Stimulated activated CD4-positive, alpha-beta T cell treated with anti-CD3 and anti-CD28 coated beads, Interleukin-15, amount 100 ng/mL, for 1 hour (primary cell): ENCODE results near the gene HOOK1.
"Not testable (repeated sequence)": the region's sequence is repeated elsewhere in the genome, so short reads cannot be mapped to it uniquely, and the experiment has no call there.

ENCODE experiments used
- DNase-seq, 2 donors: peaks; one replicate each; pipeline ENCODE4 v3.0.0-alpha.2; 2020; ENCODE audit warnings: low read depth in 1 of 2, low spot score in 1 of 2

The HOOK1 gene

DNA sequence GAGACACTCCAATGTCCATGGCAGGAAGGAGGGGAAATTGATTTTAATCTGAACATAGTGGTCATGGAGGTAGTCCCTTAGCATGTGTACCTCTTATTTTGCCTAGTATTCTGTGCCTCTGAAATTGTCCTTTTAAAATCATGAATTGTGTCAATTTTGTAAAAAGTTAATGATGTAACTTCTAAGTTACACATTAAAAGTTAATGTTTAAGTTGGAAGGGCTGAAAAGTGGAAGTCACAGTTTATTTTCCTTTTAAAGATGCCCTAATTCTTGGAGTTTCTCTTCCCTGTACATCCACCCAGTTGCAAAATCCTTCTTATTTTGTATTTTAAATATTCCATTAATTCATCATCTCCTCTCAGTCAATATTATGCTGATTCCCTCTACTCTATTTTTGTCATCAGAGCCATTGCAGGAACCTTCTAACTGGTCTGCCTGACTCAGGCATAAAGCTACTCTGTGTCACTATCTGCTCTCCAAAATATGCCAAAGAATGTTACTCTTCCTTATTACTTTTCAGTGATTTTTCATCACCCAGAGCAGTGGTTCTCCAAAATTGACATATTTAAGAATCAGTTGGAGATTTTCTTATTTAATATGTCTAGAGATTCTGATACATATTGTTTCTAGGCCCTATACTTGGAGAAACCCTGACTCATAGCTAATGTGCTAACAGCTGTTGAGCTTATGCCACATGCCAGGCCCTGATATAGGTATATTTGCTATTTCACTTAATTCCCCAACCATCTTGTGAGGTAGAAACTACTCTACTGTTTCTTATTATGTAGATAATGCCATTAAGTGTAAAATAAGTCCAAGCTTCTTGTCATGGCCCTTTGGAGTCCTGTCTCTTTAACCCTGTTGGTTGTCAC is 5.1 kb downstream of the HOOK1 start:
- DNase-seq = no peak

DNA sequence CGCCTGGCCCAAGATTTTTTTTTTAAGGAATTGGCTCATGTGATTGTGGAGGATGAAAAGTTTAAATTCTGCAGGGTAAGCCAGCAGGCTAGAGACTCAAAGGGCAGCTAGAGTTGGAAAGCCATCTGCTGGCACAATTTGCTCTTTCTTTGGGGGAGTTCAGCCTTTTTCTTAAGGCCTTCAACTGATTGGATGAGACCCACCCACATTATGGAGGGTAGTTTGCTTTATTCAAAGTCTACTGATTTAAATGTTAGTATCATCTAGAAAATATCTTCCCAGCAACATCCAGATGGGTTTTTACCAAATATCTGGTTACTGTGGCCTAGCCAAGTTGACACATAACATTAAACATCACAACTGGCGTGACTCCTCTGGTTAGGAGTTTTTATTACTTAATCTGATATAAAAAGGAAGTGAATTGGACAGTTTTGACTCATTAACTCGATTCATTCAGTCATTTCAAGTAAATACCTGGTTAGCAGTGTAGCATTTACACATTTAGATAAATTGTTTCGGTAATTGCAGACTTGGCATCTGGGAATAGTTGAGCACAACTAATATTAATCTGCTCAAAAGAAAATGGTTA is 12.4 kb downstream of the HOOK1 start:
- no peak for DNase-seq

- no peak for DNase-seq
These were observed 13.4 kb downstream of the HOOK1 start for GRCh38 chr1:59828160-59828559.

DNA sequence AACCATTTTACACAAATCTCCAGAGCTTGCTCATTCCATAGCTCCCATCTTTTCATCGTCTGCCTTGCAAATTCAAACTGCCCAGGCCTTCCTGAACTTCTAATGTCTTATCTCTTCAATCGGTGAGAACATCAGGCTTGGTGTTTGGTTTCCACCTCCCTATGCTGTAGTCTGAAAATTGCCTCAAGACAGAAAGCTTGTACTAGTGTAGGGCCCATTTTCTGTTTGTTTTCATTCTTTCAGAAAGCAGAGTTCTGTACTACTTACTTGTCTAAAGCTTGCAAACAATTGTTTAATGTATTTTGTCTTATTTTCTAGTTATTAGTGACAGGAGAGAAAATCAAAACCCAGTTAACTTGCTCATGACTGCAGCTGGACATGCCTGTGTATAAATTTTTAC is 16.8 kb downstream of the HOOK1 start:
- DNase-seq = no peak

- DNase-seq = no peak
These were observed 18.3 kb downstream of the HOOK1 start for GRCh38 chr1:59833022-59833421.

DNA sequence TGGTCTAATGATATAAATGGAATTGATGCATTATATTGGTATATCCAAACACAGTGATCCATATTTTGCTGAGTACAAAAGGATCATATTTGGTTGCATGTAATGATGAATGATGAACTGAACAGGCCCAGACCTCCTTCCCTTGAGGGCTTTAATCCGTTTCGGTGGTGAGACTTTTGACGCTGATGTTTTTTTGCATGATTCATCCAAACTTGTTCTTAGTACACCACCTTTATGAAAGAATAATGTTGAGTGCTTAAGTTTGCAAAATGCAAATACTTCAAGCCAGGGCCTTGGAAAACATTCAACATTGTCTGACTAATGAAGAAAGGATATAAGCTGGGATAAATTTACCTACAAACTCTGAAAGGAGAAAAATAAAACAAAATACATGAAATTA is 19.2 kb downstream of the HOOK1 start:
- DNase-seq = no peak

DNA sequence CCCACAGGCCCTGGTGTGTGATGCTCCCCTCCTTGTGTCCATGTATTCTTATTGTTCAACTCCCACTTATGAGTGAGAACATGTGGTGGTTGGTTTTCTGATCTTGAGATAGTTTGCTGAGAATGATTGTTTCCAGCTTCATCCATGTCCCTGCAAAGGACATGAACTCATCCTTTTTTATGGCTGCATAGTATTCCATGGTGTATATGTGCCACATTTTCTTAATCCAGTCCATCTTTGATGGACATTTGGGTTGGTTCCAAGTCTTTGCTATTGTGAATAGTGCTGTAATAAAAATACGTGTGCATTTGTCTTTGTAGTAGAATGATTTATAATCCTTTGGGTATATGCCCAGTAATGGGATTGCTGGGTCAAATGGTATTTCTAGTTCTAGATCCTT is 23.1 kb downstream of the HOOK1 start:
- not testable (repeated sequence) for DNase-seq

GRCh38 chr1:59845091-59845490 is 30.3 kb downstream of the HOOK1 start:
- DNase-seq = no peak

DNA sequence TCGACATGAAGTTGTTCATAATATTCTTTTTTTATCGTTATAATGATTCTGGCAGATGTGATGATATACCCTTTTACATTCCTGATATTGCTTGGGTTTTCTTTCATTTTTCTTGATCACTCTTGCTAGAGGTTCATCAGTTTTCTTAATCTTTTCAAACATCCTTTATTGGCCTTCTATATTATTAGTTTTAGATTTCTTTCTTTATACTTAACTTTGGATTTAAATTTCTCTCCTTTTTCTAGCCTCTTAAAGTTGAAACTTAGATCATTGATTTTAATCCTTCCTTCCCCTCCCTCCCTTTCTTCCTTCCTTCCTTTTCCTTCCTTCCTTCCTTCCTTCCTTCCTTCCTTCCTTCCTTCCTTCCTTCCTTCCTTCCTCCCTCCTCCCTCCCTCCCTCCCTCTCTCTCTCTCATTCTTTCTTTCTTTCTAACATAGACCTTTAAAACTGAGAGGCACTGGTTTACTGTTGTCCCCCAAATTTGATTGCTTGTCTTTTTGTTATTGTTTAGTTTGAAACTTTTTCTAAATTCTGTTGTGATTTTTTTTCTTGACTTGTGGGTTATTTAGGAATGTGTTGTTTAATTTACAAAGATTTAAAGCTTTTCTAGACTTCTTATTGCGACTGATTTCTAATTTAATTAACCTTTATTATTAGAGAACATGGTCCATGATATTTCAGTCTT is 31.6 kb downstream of the HOOK1 start:
- no peak for DNase-seq

DNA sequence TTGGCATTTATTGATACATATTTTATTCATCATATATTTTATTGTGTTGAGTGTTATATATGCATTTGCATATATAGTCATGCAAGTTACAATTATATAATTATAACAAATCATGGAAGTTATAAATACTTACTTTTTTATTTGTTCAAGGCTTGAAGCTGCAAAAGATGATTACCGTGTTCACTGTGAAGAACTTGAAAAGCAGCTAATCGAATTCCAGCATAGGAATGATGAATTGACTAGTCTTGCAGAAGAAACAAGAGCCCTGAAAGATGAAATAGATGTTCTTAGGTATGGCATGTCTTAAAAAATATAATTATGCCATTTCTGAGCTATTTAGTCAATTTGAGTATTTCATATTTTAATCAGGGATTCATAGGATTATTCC is 32.1 kb downstream of the HOOK1 start:
- DNase-seq = no peak

- no peak for DNase-seq
These were observed 37.4 kb downstream of the HOOK1 start for GRCh38 chr1:59852117-59852516.

GRCh38 chr1:59855297-59855696 is 40.5 kb downstream of the HOOK1 start:
- DNase-seq = not testable (repeated sequence)

DNA sequence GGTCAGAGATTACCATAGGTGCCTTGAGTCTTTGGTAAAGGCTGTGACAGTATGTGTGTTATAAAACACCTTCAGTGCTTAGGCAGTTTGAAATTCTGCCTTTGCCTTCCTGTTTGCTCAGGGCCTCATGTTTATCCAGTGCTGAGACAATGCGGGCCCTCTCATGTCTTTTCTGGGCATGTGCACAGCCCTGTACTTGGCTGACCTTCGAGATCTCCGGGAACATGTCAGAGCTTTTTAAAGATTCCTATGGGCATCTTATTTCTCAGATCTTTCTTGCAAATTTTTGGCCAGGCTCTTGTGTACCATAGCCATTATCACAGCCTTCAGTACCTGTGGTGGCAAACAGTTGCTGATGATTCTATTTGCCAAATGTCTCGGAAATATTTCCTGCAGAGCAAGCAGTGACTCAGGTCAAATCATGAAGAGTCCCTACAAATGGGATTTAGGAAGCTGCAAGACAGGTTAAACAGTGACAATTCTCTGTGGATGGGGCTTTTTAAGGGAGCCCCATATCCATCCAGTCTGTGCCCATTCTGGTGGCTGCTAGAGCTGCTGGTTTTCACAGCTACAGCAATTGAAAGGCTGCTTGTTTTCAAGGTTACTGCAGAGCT is 42.1 kb downstream of the HOOK1 start:
- no peak for DNase-seq

DNA sequence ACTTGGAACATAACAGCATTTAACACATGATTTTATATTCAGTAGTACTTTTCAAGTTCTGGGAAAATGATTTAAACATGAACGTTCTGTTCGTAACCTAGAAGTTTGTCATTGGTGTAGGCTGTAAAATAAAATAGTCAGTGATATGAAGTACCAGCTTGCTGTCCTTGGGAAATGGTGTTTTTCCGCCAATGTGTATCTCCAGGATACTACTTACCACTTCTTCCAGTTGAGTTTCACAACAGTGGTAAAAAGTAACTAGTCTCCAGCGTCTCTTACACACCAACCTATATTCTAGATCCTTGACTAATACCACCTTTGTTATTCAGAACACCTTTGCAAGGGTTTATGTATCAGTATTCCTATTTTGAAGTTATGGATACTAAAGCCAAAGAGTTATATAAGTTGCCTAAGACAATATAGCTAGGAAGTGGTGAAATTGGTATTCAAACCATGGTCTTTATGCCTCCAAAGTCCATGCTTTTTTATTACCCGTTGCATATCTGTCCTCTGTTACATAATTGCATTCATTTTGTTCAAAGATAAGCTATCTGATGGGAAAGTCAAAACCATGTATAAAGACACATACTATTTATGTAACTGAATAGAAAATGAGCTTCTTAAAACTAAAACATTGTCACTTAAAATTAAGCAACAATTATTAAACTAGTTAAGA is 43.1 kb downstream of the HOOK1 start:
- DNase-seq = no peak

DNA sequence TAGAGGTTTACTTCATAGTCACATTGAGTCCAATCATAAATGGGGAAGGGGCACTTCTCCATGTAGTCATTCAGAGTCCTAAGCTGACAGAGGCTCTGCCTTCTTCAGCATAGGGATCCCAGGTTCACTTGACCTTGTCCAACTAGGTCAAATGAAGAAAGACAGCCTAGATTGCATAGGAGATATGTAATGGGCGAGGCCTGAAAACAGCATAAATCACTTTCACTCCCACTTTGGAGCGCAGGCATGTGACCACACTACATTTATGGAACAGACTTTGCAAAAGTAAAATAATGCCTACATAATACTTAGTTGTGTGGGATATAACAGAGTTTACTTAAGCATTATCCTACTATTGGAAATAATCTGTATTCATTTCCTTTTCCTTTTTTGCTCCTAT is 51.7 kb downstream of the HOOK1 start:
- no peak for DNase-seq

DNA sequence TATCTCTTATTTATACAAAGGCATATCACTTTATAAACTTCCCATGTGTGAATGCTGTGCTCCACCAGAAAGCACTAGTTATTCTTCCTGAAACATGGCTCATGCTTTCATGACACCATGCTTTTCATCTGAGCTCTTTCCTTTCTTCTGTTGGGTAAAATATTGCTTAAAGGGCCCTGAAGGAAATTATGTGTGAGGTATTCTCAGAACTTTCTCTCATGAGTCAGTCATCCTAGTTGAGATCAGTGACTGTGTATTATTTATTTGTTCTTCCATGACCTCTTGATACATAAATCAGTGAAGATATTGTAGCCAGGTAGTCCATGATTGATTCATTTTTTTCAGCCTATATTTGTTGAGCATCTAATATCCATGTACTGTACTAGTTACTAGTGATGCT is 57.0 kb downstream of the HOOK1 start:
- DNase-seq = no peak

GRCh38 chr1:59877108-59877682 is 62.4 kb downstream of the HOOK1 start:
- DNase-seq = no peak

- no peak for DNase-seq
These were observed 63.6 kb downstream of the HOOK1 start for GRCh38 chr1:59878370-59878769.

DNA sequence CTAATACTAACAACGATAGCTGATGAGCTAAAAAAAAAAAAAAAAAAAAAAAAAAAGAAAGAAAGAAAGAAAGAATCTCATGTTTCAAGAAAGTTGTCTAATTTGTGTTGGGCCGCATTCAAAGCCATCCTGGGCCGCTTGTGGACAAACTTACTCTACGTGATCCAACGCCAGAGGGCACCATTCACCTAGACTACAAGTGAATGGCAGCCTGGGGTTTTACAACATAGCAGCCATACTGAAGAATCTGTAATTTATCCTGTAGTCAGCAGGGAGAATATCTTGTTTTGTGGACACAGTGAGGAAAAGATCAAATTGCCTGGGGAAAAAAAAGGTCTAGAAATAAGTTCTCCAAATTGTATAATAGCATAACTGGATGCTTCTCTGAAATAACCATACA is 64.8 kb downstream of the HOOK1 start:
- DNase-seq = no peak

DNA sequence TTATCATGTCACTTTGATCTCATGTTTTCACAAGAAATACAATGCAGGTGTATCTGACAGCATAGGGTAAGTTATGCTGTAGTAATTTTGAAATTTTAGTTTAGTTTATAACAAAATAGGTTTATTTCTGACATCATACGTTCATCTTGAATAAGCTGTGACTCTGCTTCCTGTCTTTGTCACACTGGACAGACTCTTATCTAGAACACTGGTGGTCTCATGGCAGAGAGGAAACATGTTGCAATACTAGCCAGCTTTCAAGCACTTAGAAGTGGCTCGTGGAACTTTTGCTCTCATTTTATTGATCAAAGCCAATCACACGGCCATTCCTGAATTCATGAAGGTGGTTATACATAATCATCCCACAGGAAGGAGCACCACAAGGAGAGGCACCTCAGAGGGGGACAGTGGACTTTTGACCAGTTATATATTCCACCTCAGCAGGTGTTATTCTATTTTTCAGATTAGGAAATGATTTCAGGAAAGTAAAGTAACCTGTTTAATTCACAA is 65.3 kb downstream of the HOOK1 start:
- DNase-seq = no peak

DNA sequence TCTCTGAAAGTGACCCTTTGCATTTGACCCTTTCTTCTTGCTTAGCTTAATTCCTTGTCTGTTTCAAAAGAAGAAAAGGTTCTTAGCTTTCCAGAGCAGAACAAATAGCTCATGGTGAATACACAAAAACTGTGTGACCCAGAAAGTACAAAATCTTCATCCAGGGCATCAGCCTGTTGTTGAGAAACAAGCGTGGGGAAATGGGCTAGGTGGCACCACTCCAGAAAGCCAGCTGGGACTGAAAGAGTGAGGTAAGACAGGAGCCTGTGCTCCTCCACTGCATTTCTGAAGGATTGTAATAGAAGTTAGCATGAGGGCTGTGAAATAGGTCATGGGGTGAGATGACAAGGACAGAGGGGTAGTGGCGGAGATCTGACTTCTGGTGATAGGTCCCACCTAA is 66.0 kb downstream of the HOOK1 start:
- no peak for DNase-seq
